GOT3 (cell line): ENCODE results near the gene RPP30.

ENCODE experiments used
- DNase-seq: peaks from one replicate; lab custom pipeline; 2025; ENCODE audit warnings: mixed read lengths; lab: John Stamatoyannopoulos, UW

The RPP30 gene

DNA sequence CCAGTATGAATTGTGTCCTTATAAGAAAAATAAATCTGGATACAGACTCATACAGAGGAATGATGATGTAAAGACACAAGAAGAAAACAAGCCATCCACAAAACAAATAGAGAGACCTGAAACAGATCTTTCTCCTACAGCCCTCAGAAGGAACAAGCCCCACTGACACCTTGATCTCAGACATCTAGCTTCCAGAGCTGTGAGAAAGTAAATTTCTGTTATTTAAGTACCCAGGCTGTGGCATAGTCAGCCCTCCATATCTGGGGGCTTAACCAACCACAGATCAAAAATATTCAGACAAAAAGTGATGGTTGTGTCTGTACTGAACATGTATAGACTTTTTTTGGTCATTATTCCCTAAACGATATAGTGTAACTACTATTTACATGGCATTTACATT, 73.0 kb downstream of the RPP30 start:
- no peak for DNase-seq

DNA sequence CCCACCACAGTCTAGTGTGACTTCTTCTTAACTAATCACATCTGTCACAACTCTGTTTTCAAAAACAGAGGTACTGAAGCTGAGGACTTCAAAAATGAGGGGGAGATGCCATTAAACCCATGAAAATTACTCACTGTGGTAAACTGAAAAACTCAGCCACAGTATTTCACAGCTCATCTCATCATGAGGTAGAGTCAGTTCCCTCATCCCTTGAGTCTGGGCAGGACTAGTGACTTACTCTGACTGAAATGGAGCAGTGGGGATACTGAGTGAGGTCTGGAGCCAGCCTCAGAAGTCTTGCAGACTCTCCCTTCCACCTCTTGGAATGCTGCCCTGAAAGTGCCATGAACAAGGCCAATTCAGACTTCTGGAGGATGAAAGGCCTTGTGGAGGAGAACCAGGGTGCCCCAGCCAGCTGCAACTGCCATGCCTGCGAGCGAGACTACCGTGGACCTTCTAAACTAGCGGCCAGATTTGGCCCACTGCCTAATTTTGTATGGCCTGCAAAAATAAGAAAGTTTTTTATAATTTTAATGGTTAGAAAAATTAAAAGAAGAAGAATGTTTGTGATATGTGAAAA, 73.8 kb downstream of the RPP30 start:
- DNase-seq, result no peak

DNA sequence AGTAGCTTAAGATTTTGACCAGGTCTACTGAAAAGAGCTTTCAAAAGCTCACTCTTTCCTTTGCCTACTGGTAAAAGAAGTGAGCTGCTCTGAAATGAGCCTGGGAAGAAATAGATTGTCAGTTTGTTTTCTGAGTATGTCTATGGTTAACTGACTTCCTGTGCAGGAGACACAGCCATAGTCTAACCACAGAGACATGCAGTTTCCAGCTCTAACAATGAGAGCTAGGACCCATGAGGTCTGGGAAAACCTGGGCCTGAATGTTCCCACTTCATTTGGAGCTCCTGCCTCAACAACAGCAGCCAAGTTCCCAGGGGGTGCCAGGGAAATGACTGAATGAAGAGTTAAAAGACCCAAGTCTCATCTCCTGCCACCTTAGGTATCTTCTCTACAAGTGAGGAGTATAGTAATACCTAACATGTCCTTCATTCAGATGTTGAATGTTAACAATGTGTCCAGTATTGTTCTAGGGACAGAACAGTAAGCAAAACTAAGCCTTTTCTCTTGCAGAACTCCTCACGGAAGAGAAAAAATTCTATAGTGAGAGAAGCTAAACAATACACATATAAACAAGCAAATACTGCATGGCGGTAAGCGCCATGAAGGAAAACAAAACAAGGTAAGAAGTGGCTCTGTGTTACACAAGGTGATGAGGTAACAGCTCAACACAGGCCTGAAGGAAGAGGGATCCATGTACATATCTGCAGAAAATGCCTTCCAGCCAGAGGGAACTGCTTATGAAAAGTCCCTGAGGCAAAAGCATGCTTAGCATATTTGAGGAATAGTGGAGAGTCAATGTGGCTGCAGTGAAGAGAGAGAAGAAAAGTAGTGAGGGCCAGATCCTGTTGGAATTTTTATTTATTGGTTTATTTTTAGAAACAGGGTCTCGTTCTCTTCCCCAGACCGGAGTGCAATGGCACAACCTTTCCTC, 75.5 kb downstream of the RPP30 start:
- no peak for DNase-seq
